Measurements from ENCODE around the gene DLL1.

DLL1 gene

GRCh38 chr6:170233286-170234205, 57.3 kb downstream of the DLL1 start:
- no peak for DNase-seq (ENCODE audit: low read depth in 2 of 2)
